K562 (cell line): Measurements from ENCODE around the gene ROR2. TPM values are rescaled to one million over a fixed set of nuclear protein-coding genes. Genes with fewer than 3 reads are reported as not detected.

Source experiments
- ATAC-seq: fragments of 200-7000 bp; cut with Tn5 transposase; 3 replicates; pipeline ENCODE4 v1.9.1; 2020; ENCODE audit warnings: moderate library complexity
- BruUV-seq: library from RNA; stranded (reverse); fragments of 400-500 nt; replicated peaks from 2 replicates; lab custom pipeline; 2021; lab: Mats Ljungman, UMichigan
- CTCF ChIA-PET: fragments of 300-600 bp; formaldehyde crosslinking; extraction: SDS; loops from one replicate; lab custom pipeline; 2021; ENCODE audit warnings: low intra/inter-chr PET ratio; lab: Yijun Ruan, JAX
- POLR2A ChIA-PET: fragments of 300-600, 350-650 bp; sonication (Branson Sonifier 250); formaldehyde crosslinking; extraction: SDS; loops from one replicate; lab custom pipeline; 2021; ENCODE audit warnings: antibody characterized with exemption, inconsistent platforms; lab: Yijun Ruan, JAX
- DNase-seq, 4 experiments: peaks; one replicate each; pipeline versions ENCODE4 v3.0.0 to v3.0.0-alpha.2; 2011 to 2018; ENCODE audit warnings: low spot score in 3 of 4, mixed read lengths in 3 of 4; ENCODE audit errors: extremely low read depth in 1 of 4
- FAIRE-seq: peaks from 2 replicates; lab custom pipeline; 2011; peaks lifted over from hg19 to GRCh38; lab: Jason Lieb, UNC
- H2AFZ ChIP-seq: 2 replicates; pipeline ENCODE4 v1.6.0; 2011; ENCODE audit warnings: low read depth, low read length, control low read depth, inconsistent platforms
- H3K27ac ChIP-seq: fragments of 200-600 bp; 3 replicates; pipeline ENCODE4 v1.8.0; 2011; ENCODE audit warnings: low read depth, mild to moderate bottlenecking, control low read depth, inconsistent platforms, low read length, moderate library complexity, mixed read lengths; ENCODE audit errors: extremely low read depth
- H3K27me3 ChIP-seq, 2 experiments: fragments of 300-600 bp in 1 of 2; 2 replicates in 1 of 2; 3 replicates in 1 of 2; pipeline versions ENCODE4 v1.6.0 to v1.8.0; 2011; ENCODE audit warnings: inconsistent platforms in 2 of 2, low read length in 2 of 2, mild to moderate bottlenecking in 1 of 2, mixed read lengths in 1 of 2, moderate library complexity in 1 of 2; ENCODE audit not compliant: control insufficient read depth in 2 of 2, insufficient read depth in 2 of 2
- H3K36me3 ChIP-seq: fragments of 300-600 bp; 3 replicates; pipeline ENCODE4 v1.8.0; 2011; ENCODE audit warnings: mild to moderate bottlenecking, low read length, inconsistent platforms; ENCODE audit not compliant: control insufficient read depth, insufficient read depth
- H3K4me1 ChIP-seq, 2 experiments: fragments of 200-600 bp in 1 of 2; replicated peaks in 1 of 2; 2 replicates in 1 of 2; 3 replicates in 1 of 2; pipeline versions ENCODE4 v1.5.1 to v1.8.0; 2011; ENCODE audit warnings: inconsistent platforms in 2 of 2, low read length in 2 of 2, mild to moderate bottlenecking in 1 of 2, mixed read lengths in 1 of 2, moderate library complexity in 1 of 2; ENCODE audit not compliant: control insufficient read depth in 2 of 2, insufficient read depth in 2 of 2
- H3K4me2 ChIP-seq: 2 replicates; pipeline ENCODE4 v1.6.1; 2011; ENCODE audit warnings: low read length, control low read depth, inconsistent platforms, mixed read lengths; ENCODE audit not compliant: insufficient read depth
- H3K4me3 ChIP-seq: fragments of 200-600 bp; sonication (generic), shearing (Covaris generic); 2 replicates; pipeline ENCODE4 v1.5.1; 2016; ENCODE audit warnings: control low read depth, inconsistent platforms
- H3K79me2 ChIP-seq: fragments of 200-600 bp; 3 replicates; pipeline ENCODE4 v1.8.0; 2011; ENCODE audit warnings: low read length, inconsistent platforms; ENCODE audit not compliant: control insufficient read depth, insufficient read depth
- H3K9ac ChIP-seq, 2 experiments: 2 replicates each; pipeline versions ENCODE4 v1.6.0 to v1.6.1; 2011; ENCODE audit warnings: low read depth in 2 of 2, low read length in 2 of 2, control low read depth in 1 of 2, inconsistent platforms in 1 of 2, mild to moderate bottlenecking in 1 of 2, mixed read lengths in 1 of 2; ENCODE audit not compliant: insufficient read depth in 1 of 2
- H3K9me1 ChIP-seq: one replicate; pipeline ENCODE4 v1.6.0; 2011; ENCODE audit warnings: inconsistent platforms, mild to moderate bottlenecking, low read length, moderate library complexity; ENCODE audit not compliant: control insufficient read depth, insufficient read depth
- H3K9me3 ChIP-seq: replicated peaks from 2 replicates; pipeline ENCODE4 v1.5.1; 2011; ENCODE audit warnings: low read depth, low read length, inconsistent platforms; ENCODE audit not compliant: control insufficient read depth, insufficient read depth
- H4K20me1 ChIP-seq: replicated peaks from 2 replicates; pipeline ENCODE4 v1.6.1; 2011; ENCODE audit warnings: low read length, inconsistent platforms, mixed read lengths; ENCODE audit not compliant: control insufficient read depth, insufficient read depth
- AFF4 ChIP-seq: sonication (generic); formaldehyde crosslinking; IDR thresholded peaks from 2 replicates; pipeline ENCODE4 v1.8.0; 2023; ENCODE audit warnings: mild to moderate bottlenecking, missing genetic modification reagents
- DLX4 ChIP-seq: fragments of 250-450 bp; sonication (Bioruptor Pico); IDR thresholded peaks from 2 replicates; pipeline ENCODE4 v1.6.1; 2021; ENCODE audit warnings: mild to moderate bottlenecking
- E2F3 ChIP-seq: fragments of 250-450 bp; sonication (Bioruptor Pico); IDR thresholded peaks from 2 replicates; pipeline ENCODE4 v1.4.0; 2020; ENCODE audit warnings: mild to moderate bottlenecking
- ELK1 ChIP-seq: sonication (generic); formaldehyde crosslinking; IDR thresholded peaks from 2 replicates; pipeline ENCODE4 v1.8.1; 2022; ENCODE audit warnings: missing genetic modification reagents
- ERF ChIP-seq: fragments of 450-650 bp; formaldehyde crosslinking; IDR thresholded peaks from 2 replicates; pipeline ENCODE4 v1.4.0; 2020; ENCODE audit warnings: mild to moderate bottlenecking, mixed read lengths
- HINFP ChIP-seq: fragments of 450-650 bp; conservative IDR thresholded peaks from 2 replicates; pipeline ENCODE4 v1.6.1; 2016; ENCODE audit warnings: missing genetic modification characterization, low read depth, mild to moderate bottlenecking, control low read depth, missing compliant biosample characterization
- HLTF ChIP-seq: fragments of 450-650 bp; IDR thresholded peaks from 2 replicates; pipeline ENCODE4 v1.6.1; 2016
- KAT8 ChIP-seq: fragments of 450-650 bp; IDR thresholded peaks from 2 replicates; pipeline ENCODE4 v1.6.1; 2016; ENCODE audit warnings: low read depth, mild to moderate bottlenecking
- KLF10 ChIP-seq: fragments of 250-450 bp; sonication (Bioruptor Pico); IDR thresholded peaks from 2 replicates; pipeline ENCODE4 v1.6.1; 2021; ENCODE audit warnings: matching md5 sums
- MCM5 ChIP-seq: fragments of 450-650 bp; IDR thresholded peaks from 2 replicates; pipeline ENCODE4 v1.6.1; 2016; ENCODE audit warnings: low read depth
- NEUROD1 ChIP-seq: fragments of 150-350 bp; IDR thresholded peaks from 2 replicates; pipeline ENCODE4 v1.6.1; 2014; ENCODE audit warnings: borderline replicate concordance, low read length, low read depth; ENCODE audit not compliant: partially characterized antibody
- PML ChIP-seq: IDR thresholded peaks from 2 replicates; pipeline ENCODE4 v1.6.1; 2012; ENCODE audit warnings: low read length, inconsistent platforms
- SLC30A9 ChIP-seq: fragments of 250-450 bp; sonication (Bioruptor Pico); IDR thresholded peaks from 2 replicates; pipeline ENCODE4 v1.8.0; 2022; ENCODE audit warnings: mild to moderate bottlenecking, moderate library complexity
- SMARCC2 ChIP-seq: fragments of 450-650 bp; IDR thresholded peaks from 2 replicates; pipeline ENCODE4 v1.6.1; 2017; ENCODE audit warnings: antibody characterized with exemption, moderate library complexity, mild to moderate bottlenecking, low read depth
- STAG1 ChIP-seq: sonication (generic); formaldehyde crosslinking; IDR thresholded peaks from 2 replicates; pipeline ENCODE4 v1.5.0; 2020; ENCODE audit warnings: missing genetic modification reagents, borderline replicate concordance
- TRIM28 ChIP-seq: fragments of 450-650 bp; IDR thresholded peaks from 2 replicates; pipeline ENCODE4 v1.6.1; 2017
- ZBTB1 ChIP-seq: sonication (generic); formaldehyde crosslinking; IDR thresholded peaks from 2 replicates; pipeline ENCODE4 v1.8.1; 2023; ENCODE audit warnings: missing genetic modification reagents, low read depth, mild to moderate bottlenecking, borderline replicate concordance
- ZFPM2 ChIP-seq: fragments of 250-450 bp; sonication (Bioruptor Pico); IDR thresholded peaks from 2 replicates; pipeline ENCODE4 v1.5.1; 2022; ENCODE audit warnings: mild to moderate bottlenecking
- ZNF282 ChIP-seq: sonication (generic); formaldehyde crosslinking; IDR thresholded peaks from 2 replicates; pipeline ENCODE4 v1.8.1; 2023; ENCODE audit warnings: missing genetic modification reagents
- WGBS: fragments of 100-300 bp; shearing (Covaris generic); methylation state at CpG from one replicate; pipeline ENCODE4 v1.1.6; 2016; ENCODE audit warnings: low coverage, mixed read lengths; ENCODE audit not compliant: insufficient coverage; ENCODE audit errors: missing lambda C conversion rate; 5-methylcytosine and 5-hydroxymethylcytosine counted together
- in situ Hi-C: fragments of 300-500 bp; cut with MboI; formaldehyde crosslinking; loops from 4 replicates; pipeline ENCODE4 v1.15.0; 2018; ENCODE audit warnings: inconsistent platforms, mixed read lengths
- intact Hi-C: fragments of 100-400 bp; cut with micrococcal nuclease; formaldehyde crosslinking; loops from 2 replicates; pipeline ENCODE4 v1.14.2; 2022
- polyA plus RNA-seq, 8 experiments: library from polyadenylated mRNA; depleted of rRNA in 4 of 8; stranded (reverse) in 5 of 8; unstranded in 3 of 8; fragments of >200 nt; fragmentation: Nextera tagmentation in 2 of 8; fragmentation: Illumina TruSeq in 1 of 8; extraction: Ambion mirVana in 2 of 8; extraction: Trizol in 1 of 8; gene quantifications; 2 replicates each; pipeline versions ENCODE4 v1.2.1 to v1.2.3, GENCODE V29; 2011 to 2014; ENCODE audit warnings: inconsistent platforms in 1 of 8, missing spikeins in 1 of 8
- total RNA-seq, 7 experiments: library from RNA; depleted of rRNA in 6 of 7; stranded (reverse); fragments of >200 nt in 6 of 7; fragmentation: Illumina TruSeq in 2 of 7; extraction: Trizol in 2 of 7; gene quantifications; 2 replicates each; pipeline versions ENCODE4 v1.2.1 to v1.2.3, GENCODE V29; 2011 to 2021; ENCODE audit warnings: low replicate concordance in 1 of 7

Gene ROR2
- total and polyA plus RNA-seq, 9 of the 15 experiments (the other 6 are each of a cell fraction or from before 2014, with no cell fraction given): 5.6 to 33.8 (median 15.3) TPM

- peaks cover 9 to 11% of the 10 kb centered on the region in 2 experiments; a peak in 3 of 5 replicates for H3K27me3 ChIP-seq
- in situ Hi-C loops: no loop called here
- intact Hi-C loops: no loop called here
- no peak overlapping the region for H2AFZ ChIP-seq
- no peaks in the 10 kb centered on the region; a peak in 1 of 5 replicates for H3K4me1 ChIP-seq
- no peak overlapping the region for H3K4me2 ChIP-seq
- H3K9me1 ChIP-seq: no peaks in the 10 kb centered on the region
- no peaks in the 10 kb centered on the region for H4K20me1 ChIP-seq
- WGBS: 19% methylated on average over 2 of the region's 2 CpGs
- ATAC-seq: no peak
- H3K79me2 ChIP-seq: no peaks in the 10 kb centered on the region
- TF ChIP-seq E2F3 (CRISPR knock-in tag): no peak
- TF ChIP-seq SLC30A9 (CRISPR knock-in tag): no peak
- no peak for TF ChIP-seq ELK1 (CRISPR knock-in tag)
- no peak for TF ChIP-seq ERF (CRISPR knock-in tag)
- no peak for TF ChIP-seq PML
- no peak for TF ChIP-seq HLTF
- no peak for TF ChIP-seq SMARCC2
- TF ChIP-seq KAT8: no peak
- TF ChIP-seq AFF4 (CRISPR knock-in tag): no peak
- no peak for TF ChIP-seq ZNF282 (CRISPR knock-in tag)
- no peak for TF ChIP-seq STAG1
- TF ChIP-seq ZFPM2: no peak
- TF ChIP-seq KLF10 (CRISPR knock-in tag): no peak
- TF ChIP-seq DLX4: no peak
- no peak for TF ChIP-seq ZBTB1
- TF ChIP-seq TRIM28: no peak
- TF ChIP-seq MCM5: no peak
- TF ChIP-seq NEUROD1: no peak
- TF ChIP-seq HINFP (tag): no peak
- no peak for DNase-seq
- H3K9me3 ChIP-seq: no peaks in the 10 kb centered on the region
- CTCF ChIA-PET: interaction anchor here (0.7 kb wide), 1 partner anchor 187 kb away, joined by 3 read pairs; no protein-coding TSS in a partner anchor
- H3K36me3 ChIP-seq: no peaks in the 10 kb centered on the region
- H3K4me3 ChIP-seq: no peak overlapping the region
- no peak overlapping the region for H3K27ac ChIP-seq
- no peak overlapping the region; a peak in 1 of 4 replicates for H3K9ac ChIP-seq
- BruUV-seq: no TSS peak
- POLR2A ChIA-PET: no interaction called here
- FAIRE-seq: no peak
Observed at GRCh38 chr9:91972711-91973110, 22.7 kb upstream of the ROR2 start.
